Activated CD4-positive, alpha-beta T cell treated with anti-CD3 and anti-CD28 coated beads for 4 hours (primary cell): ENCODE results near the gene ID3.

Experiments
- DNase-seq, 2 donors: peaks; one replicate each; pipeline ENCODE4 v3.0.0-alpha.2; 2020

Gene ID3

DNA sequence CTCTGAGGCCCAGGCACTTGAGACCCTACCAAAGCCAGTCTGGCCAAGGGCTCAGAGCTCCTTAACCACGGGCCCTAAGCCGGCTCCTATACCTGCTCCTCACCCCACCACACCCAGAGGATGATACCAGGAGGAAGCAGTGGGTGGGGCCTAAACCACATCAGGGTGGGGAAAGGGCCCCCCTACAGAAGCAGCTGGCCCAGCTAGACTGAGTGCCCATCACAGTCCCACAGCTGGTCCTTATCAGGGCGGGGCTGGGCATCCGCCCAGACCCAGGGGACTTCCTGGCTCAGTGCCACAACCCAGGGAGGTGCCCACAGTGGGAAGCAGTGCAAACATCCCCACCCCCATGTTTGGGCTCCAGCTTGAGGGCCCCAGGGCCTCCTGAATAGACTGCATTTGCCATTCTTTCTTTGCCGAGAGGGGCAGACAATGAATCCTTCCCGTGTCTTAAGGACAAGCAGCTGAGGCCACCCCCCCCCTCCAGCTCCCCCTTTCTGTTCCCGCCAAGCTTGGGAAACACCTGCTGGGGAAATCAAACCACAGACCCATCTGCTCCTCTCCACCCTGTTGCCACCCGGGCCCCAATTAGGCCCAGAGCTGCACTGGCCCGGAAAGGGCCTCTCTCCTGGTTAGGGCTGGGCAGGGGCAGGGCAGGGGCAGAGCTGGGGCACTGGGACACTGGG is 34.4 kb downstream of the ID3 start:
- DNase-seq = peak in 1 of 2 donors; percentile 25

DNA sequence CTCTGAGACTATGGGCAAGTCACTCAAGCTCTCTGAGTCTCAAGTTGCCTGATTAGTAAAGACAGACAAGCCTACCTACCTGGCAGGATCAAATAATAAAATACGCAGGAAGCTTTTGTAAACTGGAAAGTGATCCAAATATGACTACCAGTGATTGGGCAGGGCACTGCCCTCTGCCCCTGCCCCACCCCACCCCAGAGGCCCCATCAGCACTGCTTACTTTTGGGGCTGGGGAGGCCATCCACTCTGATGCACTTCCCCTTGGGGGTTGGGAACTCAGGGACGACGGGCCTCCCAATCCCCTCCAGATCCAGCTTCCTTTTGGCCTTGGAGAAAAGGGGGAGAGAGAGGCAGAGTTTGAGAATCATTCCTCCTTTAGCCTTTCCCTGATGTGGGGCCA is 35.1 kb downstream of the ID3 start:
- no peak for DNase-seq

DNA sequence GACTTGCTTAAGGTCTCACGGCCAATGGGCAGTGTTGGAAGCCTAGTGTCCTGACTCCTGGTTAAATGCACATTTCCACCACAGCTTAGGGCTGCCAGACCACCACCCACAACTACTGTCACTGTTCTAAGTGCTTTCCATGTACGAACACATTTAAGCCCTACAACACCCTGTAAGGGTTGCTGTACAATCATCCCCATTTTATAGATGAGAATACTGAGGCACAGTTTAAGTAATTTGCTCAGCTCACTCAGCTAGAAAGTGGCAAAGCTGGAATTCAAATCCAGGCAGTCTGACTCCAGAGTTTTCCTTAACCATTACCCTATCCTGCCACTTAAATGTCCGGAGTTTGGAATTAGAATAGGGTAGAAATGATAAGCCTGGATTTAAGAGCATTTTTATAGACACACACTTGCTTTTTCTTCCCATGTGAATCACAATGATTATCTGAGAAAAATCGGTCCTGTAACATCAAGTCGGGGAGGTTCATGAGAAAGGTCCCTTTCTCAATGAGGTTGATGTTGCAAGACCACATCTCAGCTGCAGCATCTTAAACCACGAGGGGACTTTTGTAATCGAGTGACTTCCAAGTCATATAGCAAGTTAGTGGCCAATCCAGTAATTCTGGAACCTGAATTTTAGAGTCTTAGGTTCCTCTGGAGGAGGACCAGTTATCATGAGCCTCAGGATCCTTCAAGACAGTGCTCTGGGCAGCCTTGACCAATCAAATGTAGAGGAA is 36.9 kb downstream of the ID3 start:
- no peak for DNase-seq

DNA sequence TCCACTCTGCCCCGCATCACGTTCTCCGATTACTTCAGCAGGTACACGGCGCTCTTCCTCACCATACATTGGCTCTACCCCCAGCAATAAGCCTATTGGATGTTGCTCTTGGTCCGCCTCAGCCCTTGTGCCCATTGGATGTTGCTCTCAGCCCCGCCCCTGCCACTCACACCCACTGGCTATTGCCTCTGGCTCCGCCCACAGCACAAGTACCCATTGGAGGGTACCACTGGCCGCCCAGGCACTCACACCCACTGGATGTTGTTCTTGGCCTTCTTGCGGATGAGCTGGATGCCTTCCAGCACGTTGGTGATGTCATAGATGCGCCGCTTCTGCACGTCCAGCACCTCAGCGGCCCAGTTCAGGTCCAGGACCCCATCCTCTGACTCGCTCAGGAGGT is 37.7 kb downstream of the ID3 start:
- no peak for DNase-seq

DNA sequence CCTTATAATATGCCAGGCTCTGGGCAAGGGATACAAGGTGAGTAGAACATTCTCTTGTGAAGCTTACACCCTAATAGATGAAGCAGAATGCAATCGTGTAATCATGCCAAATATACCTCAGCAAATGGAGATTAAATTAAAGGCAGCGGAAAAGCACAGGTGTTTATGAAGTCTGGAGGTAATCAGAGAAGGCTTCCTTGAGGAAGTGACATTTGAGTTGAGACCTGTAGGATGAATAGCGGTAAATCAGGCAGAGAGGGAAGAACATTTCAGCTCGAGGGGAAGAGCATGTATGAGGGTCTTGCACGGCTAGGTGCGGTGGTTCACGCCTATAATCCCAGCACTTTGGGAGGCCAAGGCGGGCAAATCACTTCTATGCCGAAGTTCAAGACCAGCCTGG is 41.7 kb downstream of the ID3 start:
- no peak for DNase-seq

DNA sequence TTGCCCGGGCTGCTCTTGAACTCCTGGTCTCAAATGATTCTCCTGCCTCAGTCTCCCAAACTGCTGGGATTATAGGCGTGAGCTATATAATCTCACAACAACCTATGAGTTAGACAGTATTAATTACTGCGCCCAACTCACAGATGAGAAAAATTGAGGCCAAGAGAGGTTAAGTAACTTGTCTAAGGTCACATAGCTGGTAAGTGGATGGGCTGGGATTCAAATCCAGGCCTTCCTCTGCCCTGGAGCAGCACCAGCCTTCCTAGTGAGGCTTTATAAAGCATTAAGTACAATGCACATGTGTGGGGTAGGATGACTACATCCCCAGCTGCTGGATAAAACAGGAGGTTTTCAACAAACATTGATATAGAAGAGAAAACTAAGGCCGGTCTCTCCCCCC is 43.4 kb downstream of the ID3 start:
- DNase-seq = no peak

DNA sequence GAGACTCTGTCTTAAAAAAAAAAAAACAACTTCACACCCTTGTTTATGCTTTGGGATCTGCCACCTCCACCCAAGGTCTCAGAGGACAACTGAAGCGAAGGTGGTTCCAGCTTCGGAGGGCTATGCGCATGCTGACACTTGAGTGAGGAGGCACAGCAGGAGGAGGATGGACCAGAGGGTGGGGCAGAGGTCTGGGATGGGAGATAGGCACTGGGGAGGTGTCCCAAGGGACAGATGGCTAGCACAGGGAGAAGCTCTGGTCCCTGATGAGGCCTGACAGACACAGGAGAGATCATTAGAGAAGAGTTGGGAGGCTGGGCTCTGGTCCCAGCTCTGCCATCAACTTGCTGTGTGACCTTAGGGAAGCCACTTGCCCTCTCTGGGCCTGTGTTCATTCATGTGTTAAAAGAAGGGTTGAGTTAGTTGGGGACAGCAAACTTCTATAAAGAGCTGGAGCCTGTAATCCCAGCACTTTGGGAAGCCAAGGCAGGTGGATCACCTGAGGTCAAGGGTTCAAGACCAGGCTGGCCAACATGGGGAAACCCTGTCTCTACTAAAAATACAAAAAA is 45.1 kb downstream of the ID3 start:
- no peak for DNase-seq

DNA sequence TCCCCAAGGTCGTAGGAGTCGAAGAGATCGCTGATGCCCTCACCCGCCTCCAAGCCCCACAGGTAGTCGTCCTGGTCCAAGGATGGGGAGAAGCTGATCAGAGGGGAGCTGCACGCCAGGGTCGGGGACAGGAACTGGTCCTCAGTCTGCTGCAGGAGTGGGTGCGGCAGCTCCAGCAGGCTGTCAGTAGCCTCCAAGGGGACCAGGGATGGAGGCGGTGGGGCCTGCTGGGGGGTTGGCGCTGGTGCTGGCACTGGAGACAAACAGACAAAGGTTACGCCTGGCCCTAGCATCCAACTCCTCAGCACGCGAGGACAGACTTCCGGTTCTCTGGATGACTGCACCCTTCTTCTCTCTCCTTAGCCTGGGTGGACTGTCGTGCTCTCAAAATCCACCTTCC is 49.4 kb downstream of the ID3 start:
- no peak for DNase-seq
